Measurements from ENCODE around the gene CAMK1D.

DNA sequence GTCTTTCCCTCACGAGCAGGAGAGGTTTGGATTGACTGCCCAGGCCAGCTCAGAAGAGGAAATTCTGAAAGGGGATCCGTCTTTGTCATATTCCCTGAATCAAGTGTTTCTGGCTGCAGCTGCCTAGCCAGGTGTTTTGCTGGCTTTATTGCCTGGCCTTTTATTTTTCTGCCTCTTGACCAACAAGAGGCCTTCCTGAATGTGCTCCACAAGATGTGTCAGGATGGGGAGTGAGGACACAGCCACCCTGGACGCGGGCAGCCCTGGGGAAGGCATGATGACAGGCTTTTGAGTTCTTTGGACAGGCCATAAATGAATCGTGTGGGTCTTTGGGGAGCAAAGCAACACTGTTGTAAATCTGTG, 163.6 kb downstream of the CAMK1D start:
- TF ChIP-seq, protein P1, sequence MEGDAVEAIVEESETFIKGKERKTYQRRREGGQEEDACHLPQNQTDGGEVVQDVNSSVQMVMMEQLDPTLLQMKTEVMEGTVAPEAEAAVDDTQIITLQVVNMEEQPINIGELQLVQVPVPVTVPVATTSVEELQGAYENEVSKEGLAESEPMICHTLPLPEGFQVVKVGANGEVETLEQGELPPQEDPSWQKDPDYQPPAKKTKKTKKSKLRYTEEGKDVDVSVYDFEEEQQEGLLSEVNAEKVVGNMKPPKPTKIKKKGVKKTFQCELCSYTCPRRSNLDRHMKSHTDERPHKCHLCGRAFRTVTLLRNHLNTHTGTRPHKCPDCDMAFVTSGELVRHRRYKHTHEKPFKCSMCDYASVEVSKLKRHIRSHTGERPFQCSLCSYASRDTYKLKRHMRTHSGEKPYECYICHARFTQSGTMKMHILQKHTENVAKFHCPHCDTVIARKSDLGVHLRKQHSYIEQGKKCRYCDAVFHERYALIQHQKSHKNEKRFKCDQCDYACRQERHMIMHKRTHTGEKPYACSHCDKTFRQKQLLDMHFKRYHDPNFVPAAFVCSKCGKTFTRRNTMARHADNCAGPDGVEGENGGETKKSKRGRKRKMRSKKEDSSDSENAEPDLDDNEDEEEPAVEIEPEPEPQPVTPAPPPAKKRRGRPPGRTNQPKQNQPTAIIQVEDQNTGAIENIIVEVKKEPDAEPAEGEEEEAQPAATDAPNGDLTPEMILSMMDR (conservative IDR thresholded peaks at IDR 0.05; ENCODE audit: low read length), result no peak
- TF ChIP-seq EZH2phosphoT487 (IDR thresholded peaks at IDR 0.05; ENCODE audit: borderline replicate concordance, low read depth, low read length), result no peak

Data from OCI-LY7 (cell line).